Measurements from ENCODE around the gene LMF2. TPM values are rescaled to one million over a fixed set of nuclear protein-coding genes. Genes with fewer than 3 reads are reported as not detected.

The LMF2 gene
- total RNA-seq, 4 donors from 2014 or later = 50.8 to 54.9 (median 51.7) TPM

DNA sequence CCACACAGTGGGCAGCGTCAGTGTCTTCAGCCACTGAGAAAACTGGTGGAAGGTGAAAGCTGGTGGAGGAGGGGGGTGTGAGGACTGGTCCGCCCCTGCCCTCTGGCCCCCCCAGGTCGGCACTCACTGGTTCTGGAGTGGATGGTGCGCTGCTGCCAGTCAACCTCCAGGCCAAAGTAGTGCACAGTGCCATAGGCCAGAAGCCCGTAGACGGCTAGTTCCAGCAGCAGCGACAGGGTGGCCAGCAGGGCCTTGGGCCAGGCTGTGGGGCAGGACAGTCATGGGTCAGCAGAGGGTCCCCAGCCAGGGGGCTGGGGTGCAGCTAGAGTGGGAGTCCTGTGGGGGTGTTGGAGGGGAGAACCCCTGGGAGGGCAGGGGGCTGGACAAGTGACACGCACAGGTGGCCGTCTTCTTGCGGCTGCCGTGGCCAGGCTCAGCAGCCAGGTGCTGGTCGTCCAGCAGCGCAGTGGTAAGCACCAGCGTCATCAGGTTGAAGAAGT, 2.2 kb downstream of the LMF2 start:
- DNase-seq (ENCODE audit: low spot score) = no peak
- TF ChIP-seq, protein P1, sequence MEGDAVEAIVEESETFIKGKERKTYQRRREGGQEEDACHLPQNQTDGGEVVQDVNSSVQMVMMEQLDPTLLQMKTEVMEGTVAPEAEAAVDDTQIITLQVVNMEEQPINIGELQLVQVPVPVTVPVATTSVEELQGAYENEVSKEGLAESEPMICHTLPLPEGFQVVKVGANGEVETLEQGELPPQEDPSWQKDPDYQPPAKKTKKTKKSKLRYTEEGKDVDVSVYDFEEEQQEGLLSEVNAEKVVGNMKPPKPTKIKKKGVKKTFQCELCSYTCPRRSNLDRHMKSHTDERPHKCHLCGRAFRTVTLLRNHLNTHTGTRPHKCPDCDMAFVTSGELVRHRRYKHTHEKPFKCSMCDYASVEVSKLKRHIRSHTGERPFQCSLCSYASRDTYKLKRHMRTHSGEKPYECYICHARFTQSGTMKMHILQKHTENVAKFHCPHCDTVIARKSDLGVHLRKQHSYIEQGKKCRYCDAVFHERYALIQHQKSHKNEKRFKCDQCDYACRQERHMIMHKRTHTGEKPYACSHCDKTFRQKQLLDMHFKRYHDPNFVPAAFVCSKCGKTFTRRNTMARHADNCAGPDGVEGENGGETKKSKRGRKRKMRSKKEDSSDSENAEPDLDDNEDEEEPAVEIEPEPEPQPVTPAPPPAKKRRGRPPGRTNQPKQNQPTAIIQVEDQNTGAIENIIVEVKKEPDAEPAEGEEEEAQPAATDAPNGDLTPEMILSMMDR (IDR thresholded peaks at IDR 0.05) = no peak
- ATAC-seq (ENCODE audit: low FRiP score) = no peak

DNA sequence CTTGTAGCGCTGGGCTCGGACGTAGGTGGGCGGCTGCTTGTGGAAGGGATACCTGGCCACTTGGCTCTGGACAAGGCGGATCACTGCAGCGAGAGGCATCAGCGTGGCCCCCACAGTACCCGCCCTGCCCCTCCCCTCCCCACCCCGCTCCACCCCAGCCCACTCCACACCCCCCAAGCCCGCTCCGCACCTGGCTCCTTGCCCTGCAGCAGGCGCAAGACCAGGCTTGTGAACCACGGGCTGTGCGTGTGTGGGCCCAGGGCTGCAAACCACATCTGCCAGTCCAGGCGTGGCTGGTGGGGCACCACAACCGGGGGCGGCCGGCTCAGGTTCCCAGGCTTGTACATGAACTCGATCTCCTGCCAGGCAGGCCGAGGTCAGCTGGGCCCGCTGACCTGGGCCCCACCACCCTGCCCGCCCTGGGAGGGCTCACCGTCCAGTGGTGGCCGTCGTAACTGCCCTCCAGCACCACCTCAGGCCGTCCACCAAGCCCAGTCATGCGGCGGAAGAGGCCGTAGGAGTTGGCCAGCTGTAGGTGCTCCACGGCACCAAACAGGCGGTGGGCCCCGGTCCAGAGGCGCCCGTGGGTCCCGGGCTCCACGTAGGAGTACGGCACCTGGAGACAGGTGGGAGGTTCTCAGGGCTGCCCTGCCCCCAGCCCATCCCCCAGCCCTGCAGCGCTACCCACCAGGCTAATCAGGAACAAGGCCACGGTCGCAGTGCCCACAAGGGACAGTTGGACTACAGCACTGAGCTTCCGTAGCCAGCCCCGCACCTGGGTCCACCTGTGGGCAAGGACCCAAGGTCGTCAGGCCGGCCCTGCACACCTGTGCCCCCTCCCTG, 2.9 kb downstream of the LMF2 start:
- no peak for ATAC-seq (ENCODE audit: low FRiP score)
- TF ChIP-seq, protein P1 (IDR thresholded peaks at IDR 0.05) = no peak
- DNase-seq (ENCODE audit: low spot score) = no peak

DNA sequence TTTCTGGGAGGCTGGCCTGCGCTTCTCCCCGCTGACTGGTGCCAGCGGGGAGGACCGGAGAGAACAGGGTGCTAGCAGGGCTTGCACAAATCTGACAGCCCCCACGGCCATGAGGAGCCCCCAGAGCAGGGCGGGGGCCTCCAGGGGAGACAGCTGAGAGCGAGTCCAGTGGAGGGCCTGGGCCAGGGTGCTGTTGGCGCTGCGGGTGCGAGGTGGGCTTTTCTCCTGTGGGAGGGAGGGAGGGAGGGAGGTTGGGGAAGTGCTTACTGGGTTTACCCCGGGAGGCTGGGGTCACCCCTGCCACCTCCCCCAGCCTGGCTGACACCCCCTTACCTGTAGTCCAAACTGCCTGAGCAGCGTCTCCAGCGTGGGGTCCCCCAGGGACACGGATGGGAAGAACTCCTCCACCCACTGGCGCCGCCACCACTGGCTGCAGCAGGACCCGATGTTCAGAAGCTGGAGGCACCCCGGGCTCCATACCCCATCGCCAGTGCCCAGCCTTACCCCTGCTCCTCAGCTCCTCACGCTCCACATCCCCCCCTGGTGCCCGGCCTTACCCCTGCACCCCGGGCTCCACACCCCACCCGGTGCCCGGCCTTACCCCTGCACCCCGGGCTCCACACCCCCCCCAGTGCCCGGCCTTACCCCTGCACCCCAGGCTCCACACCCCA, 3.9 kb downstream of the LMF2 start:
- ATAC-seq (ENCODE audit: low FRiP score) (no peak), DNase-seq (ENCODE audit: low spot score) (no peak)
- TF ChIP-seq, protein P1 (IDR thresholded peaks at IDR 0.05) = no peak

DNA sequence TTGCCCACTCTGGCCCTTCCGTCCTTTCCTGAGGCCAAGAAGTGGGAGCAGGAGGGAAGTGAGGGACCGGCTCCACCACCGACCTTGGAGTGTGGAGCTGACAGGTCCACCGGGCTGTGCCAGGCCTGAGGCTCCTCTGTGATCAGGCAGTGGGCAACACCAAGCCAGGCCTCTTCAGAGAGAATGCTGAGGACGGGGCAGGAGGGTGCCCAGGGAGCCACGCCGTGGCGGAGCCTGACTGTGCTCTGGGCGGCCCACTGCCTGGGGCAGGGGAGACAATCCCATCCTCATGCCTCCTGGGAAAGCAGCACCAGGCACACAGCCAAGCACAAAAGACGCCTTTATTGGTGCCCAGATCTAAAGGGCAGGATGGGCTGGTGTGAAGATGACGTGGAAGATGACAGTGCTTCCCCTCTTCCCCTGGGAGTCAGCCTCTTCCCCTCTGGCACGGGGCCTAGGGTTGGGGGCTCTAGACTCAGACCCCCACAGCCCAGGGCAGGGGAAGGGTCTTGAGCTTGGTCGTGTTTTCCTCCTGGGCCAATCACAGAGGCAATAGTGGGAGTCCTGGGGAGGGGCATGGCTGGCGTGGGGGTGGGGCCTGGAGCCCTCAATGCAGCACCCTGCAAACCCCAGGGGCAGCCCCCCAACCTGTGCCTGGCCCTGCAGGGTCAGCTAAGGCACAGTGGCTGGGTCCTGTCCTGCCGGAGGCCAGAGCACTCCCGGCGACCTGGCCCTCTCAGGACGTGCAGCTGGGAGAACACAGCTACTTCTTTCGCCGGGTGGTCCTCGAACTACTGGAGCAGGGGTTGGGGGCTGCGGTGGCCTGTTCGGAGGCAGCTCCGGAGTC, 4.7 kb downstream of the LMF2 start:
- TF ChIP-seq, protein P1 (IDR thresholded peaks at IDR 0.05) = no peak
- DNase-seq (ENCODE audit: low spot score) (no peak), ATAC-seq (ENCODE audit: low FRiP score) (no peak)

DNA sequence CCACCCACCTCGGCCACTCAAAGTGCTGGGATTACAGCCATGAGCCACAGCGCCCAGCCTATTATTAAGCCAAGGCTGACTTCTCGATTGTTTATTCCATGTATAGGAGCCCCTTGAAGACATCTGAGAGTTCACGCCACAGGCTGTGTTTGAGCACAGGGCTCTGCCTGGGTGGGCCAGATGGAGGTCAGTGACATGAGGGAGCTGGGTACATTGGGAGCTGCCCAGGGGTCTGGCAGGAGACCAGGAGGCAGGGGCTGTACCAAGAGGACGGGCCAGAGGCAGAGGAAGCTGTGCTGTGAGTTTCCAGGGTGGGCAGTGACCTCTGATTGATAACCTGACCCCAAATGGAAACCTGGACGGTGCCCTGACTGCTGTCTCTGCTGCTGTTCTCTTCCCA, 5.4 kb downstream of the LMF2 start:
- ATAC-seq (ENCODE audit: low FRiP score) (no peak), DNase-seq (ENCODE audit: low spot score) (no peak)
- TF ChIP-seq, protein P1 (IDR thresholded peaks at IDR 0.05) = no peak

DNA sequence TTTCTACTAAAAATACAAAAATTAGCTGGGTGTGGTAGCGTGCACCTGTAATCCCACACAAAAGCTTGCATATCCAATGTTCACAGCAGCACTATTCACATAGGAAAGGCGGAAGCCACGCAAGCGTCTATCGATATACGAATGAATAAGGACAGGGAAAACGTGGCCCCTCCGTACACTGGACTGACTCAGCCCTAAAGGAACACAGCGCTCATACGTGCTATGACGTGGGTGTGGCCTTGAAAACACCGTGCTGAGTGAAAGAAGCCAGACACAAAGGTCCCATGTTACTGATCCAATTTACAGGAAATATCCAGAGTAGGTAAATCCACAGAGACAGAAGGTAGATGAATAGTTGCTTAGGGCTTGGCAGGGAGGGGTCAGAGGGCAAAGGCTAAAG, 7.0 kb downstream of the LMF2 start:
- no peak for ATAC-seq (ENCODE audit: low FRiP score)
- DNase-seq (ENCODE audit: low spot score) = no peak
- TF ChIP-seq, protein P1 (IDR thresholded peaks at IDR 0.05) = no peak

Measured in omental fat pad (tissue), 4 donors.